ENCODE results near the gene TBL1X. TPM values are rescaled to one million over a fixed set of nuclear protein-coding genes. Genes with fewer than 3 reads are reported as not detected.

The TBL1X gene
- total and polyA plus RNA-seq, 2 of the 4 experiments (the other 2 are of a cell fraction), result 16.2 to 20.8 TPM

- H3K9ac ChIP-seq (ENCODE audit: low read depth, low read length), result no peak overlapping the region
- no peak overlapping the region for H2AFZ ChIP-seq (replicated peaks; ENCODE audit: low read length, poor library complexity)
- intact Hi-C loops (cut with micrococcal nuclease), result no loop called here
- no peak overlapping the region for H2BK15ac ChIP-seq (ENCODE audit: low read depth, low read length)
- ATAC-seq (ENCODE audit: low read depth) (no peak), DNase-seq (no peak)
- H3K4me3 ChIP-seq (ENCODE audit: insufficient read depth, low read depth, low read length), result no peak overlapping the region
- H2BK120ac ChIP-seq (ENCODE audit: low read depth, low read length), result no peak overlapping the region
- peaks cover 5 to 34% of the 10 kb centered on the region in 2 experiments for H3K79me1 ChIP-seq (ENCODE audit: low read depth in 1 of 2, low read length in 2 of 2)
- 80% methylated on average over 4 of the region's 6 CpGs; no CpG with 5 or more reads in 1 of the 2 experiments for WGBS, 2 experiments (ENCODE audit: extremely low coverage in 2 of 2, insufficient read length in 1 of 2)
- no peak overlapping the region for H3K23ac ChIP-seq (ENCODE audit: low read depth, low read length)
- no TSS peak for BruUV-seq (replicated peaks)
- CTCF ChIA-PET, result no interaction called here
- no peak overlapping the region for H3K56ac ChIP-seq (ENCODE audit: extremely low read depth, insufficient read depth, low read length)
- no peak overlapping the region for H3K4ac ChIP-seq (ENCODE audit: low read depth, low read length)
- no peak overlapping the region; the same call in 1 of the 2 replicates for H4K5ac ChIP-seq (ENCODE audit: low read depth, low read length)
- no peak overlapping the region for H3K14ac ChIP-seq (replicated peaks; ENCODE audit: low read depth, low read length)
- H3K18ac ChIP-seq (ENCODE audit: low read depth, low read length), result no peak overlapping the region
- dilution Hi-C loops (cut with HindIII; ENCODE audit: low sequenced_read_pairs, unreplicated experiment), result no loop called here
- no peak overlapping the region for H2BK5ac ChIP-seq (ENCODE audit: low read depth, low read length, poor library complexity, severe bottlenecking)
- no peaks in the 10 kb centered on the region for H4K20me1 ChIP-seq (ENCODE audit: insufficient read depth, low read length)
- H3K4me2 ChIP-seq (ENCODE audit: low read depth, low read length), result no peak overlapping the region
- no peak overlapping the region for H3K27ac ChIP-seq (ENCODE audit: insufficient read depth, low read length)
- H3K9me1 ChIP-seq (ENCODE audit: insufficient read depth, low read length), result peaks cover 9% of the 10 kb centered on the region; the same call in 1 of the 2 replicates
- H3K27me3 ChIP-seq (ENCODE audit: control insufficient read depth, insufficient read depth, low read length), result no peaks in the 10 kb centered on the region
- no peak overlapping the region for H4K8ac ChIP-seq (ENCODE audit: low read depth in 2 of 2, low read length in 2 of 2)
- in situ Hi-C loops (cut with MboI; ENCODE audit: low sequenced_read_pairs), result no loop called here
- peaks cover 3% of the 10 kb centered on the region for H3K36me3 ChIP-seq (ENCODE audit: control insufficient read depth, insufficient read depth, low read length)
- TF ChIP-seq POLR2A (IDR thresholded peaks at IDR 0.05; ENCODE audit: low read depth, low read length), result no peak
- TF ChIP-seq CEBPB (IDR thresholded peaks at IDR 0.05; ENCODE audit: low read depth, low read length), result no peak
- no peak for TF ChIP-seq ELK1 (IDR thresholded peaks at IDR 0.05; ENCODE audit: borderline replicate concordance, low read depth, low read length)
- TF ChIP-seq MXI1 (IDR thresholded peaks at IDR 0.05; ENCODE audit: borderline replicate concordance, low read depth, low read length), result no peak
- TF ChIP-seq RCOR1 (IDR thresholded peaks at IDR 0.05; ENCODE audit: insufficient replicate concordance, low read length), result no peak
- no peak for TF ChIP-seq RFX5 (IDR thresholded peaks at IDR 0.05; ENCODE audit: low read depth, low read length)
- TF ChIP-seq FOS (IDR thresholded peaks at IDR 0.05; ENCODE audit: low read depth, low read length), result no peak
- TF ChIP-seq CHD1 (IDR thresholded peaks at IDR 0.05; ENCODE audit: low read depth, low read length), result no peak
- TF ChIP-seq BHLHE40 (IDR thresholded peaks at IDR 0.05; ENCODE audit: low read depth, low read length), result no peak
- no peak for TF ChIP-seq MAZ (IDR thresholded peaks at IDR 0.05; ENCODE audit: borderline replicate concordance, low read depth, low read length)
- no peak for TF ChIP-seq RAD21 (IDR thresholded peaks at IDR 0.05; ENCODE audit: low read length)
- no peak for TF ChIP-seq MAFK (IDR thresholded peaks at IDR 0.05; ENCODE audit: low read depth, low read length)
- no peak for TF ChIP-seq USF2 (IDR thresholded peaks at IDR 0.05; ENCODE audit: low read depth, low read length)
- TF ChIP-seq CTCF (conservative IDR thresholded peaks at IDR 0.05; ENCODE audit: low read depth, low read length), result no peak
- no peak for TF ChIP-seq NFE2L2 (IDR thresholded peaks at IDR 0.05; ENCODE audit: low read depth, low read length)
- TF ChIP-seq SMC3 (IDR thresholded peaks at IDR 0.05; ENCODE audit: low read depth, low read length), result no peak
- H3K4me1 ChIP-seq (ENCODE audit: control insufficient read depth, insufficient read depth, low read length), result 0 out of 2 replicates have a peak, but pooled peaks cover 2% of the 10 kb centered on the region
- POLR2A ChIA-PET (ENCODE audit: unreplicated experiment), result no interaction called here
- no peak overlapping the region for H2AK9ac ChIP-seq (replicated peaks; ENCODE audit: low read depth, low read length, poor library complexity)
- no peak overlapping the region for H2BK20ac ChIP-seq (ENCODE audit: low read depth, low read length)
- no peak overlapping the region for H2AK5ac ChIP-seq (ENCODE audit: low read depth, low read length)
- peaks cover 2% of the 10 kb centered on the region; the same call in 1 of the 2 replicates for H3K9me3 ChIP-seq (ENCODE audit: control insufficient read depth, insufficient read depth, low read length)
- H4K91ac ChIP-seq (ENCODE audit: insufficient read depth, low read depth, low read length), result no peak overlapping the region
Measured at GRCh38 chrX:9663216-9663615, 198.4 kb downstream of the TBL1X start.

All from IMR-90 (cell line).